Fibroblast of the conjunctiva (primary cell): ENCODE data around the gene CNTNAP2.
A peak's percentile ranks its signal among the peaks of the same experiment; 100 is the strongest.

Experiments
- DNase-seq: peaks from one replicate; pipeline ENCODE4 v3.0.0-alpha.2; 2010; ENCODE audit warnings: low read depth

CNTNAP2 gene

GRCh38 chr7:146116521-146117222 lies at the start of gene CNTNAP2:
CNTNAP2 (plus strand) TSS chr7:146116801; CDS start chr7:146116877, 76 bp downstream.
- DNase-seq: peak; percentile 34

GRCh38 chr7:146067880-146068279 lies 48.7 kb upstream of the CNTNAP2 start:
- DNase-seq: no peak

GRCh38 chr7:146074195-146074765 lies 42.3 kb upstream of the CNTNAP2 start:
- no peak for DNase-seq

GRCh38 chr7:146076344-146076743 lies 40.3 kb upstream of the CNTNAP2 start:
- DNase-seq: no peak

GRCh38 chr7:146084086-146084485 lies 32.5 kb upstream of the CNTNAP2 start:
- DNase-seq: no peak

GRCh38 chr7:146090023-146090645 lies 26.5 kb upstream of the CNTNAP2 start:
- peak; percentile 22 for DNase-seq

- DNase-seq: no peak
Observed at GRCh38 chr7:146094356-146094755, 22.2 kb upstream of the CNTNAP2 start.

GRCh38 chr7:146096994-146097393 lies 19.6 kb upstream of the CNTNAP2 start:
- DNase-seq: no peak

GRCh38 chr7:146106319-146106718 lies 10.3 kb upstream of the CNTNAP2 start:
- DNase-seq: no peak

- no peak for DNase-seq
Observed at GRCh38 chr7:146112755-146113154, 3.8 kb upstream of the CNTNAP2 start.

GRCh38 chr7:146115548-146115850 lies 1.1 kb upstream of the CNTNAP2 start:
- DNase-seq: no peak

GRCh38 chr7:146115851-146116520 lies 615 bp upstream of the CNTNAP2 start:
- DNase-seq: peak; percentile 10

GRCh38 chr7:146117576-146117975 lies 975 bp downstream of the CNTNAP2 start:
- no peak for DNase-seq

- DNase-seq: no peak
Observed at GRCh38 chr7:146119002-146119401, 2.4 kb downstream of the CNTNAP2 start.

- DNase-seq: no peak
Observed at GRCh38 chr7:146123715-146124114, 7.1 kb downstream of the CNTNAP2 start.

- DNase-seq: no peak
Observed at GRCh38 chr7:146126767-146127509, 10.3 kb downstream of the CNTNAP2 start.

GRCh38 chr7:146129296-146129695 lies 12.7 kb downstream of the CNTNAP2 start:
- no peak for DNase-seq

- DNase-seq: no peak
Observed at GRCh38 chr7:146129997-146130396, 13.4 kb downstream of the CNTNAP2 start.

- DNase-seq: no peak
Observed at GRCh38 chr7:146131701-146132100, 15.1 kb downstream of the CNTNAP2 start.

GRCh38 chr7:146136357-146136875 lies 19.8 kb downstream of the CNTNAP2 start:
- DNase-seq: no peak

- no peak for DNase-seq
Observed at GRCh38 chr7:146138926-146139325, 22.3 kb downstream of the CNTNAP2 start.

- DNase-seq: peak; percentile 62
Observed at GRCh38 chr7:146146831-146147486, 30.4 kb downstream of the CNTNAP2 start.
